ENCODE results near the gene MICU1.

MICU1 gene

GRCh38 chr10:72426986-72427385 lies 198.9 kb downstream of the MICU1 start:
- Histone ChIP-seq H3K9me3 (ENCODE audit: severe bottlenecking) (no peaks in the 10 kb centered on the region), H3K27me3 (ENCODE audit: insufficient read depth, poor library complexity, severe bottlenecking) (no peaks in the 10 kb centered on the region), H3K4me3 (ENCODE audit: severe bottlenecking) (no peak overlapping the region), H3K27ac (ENCODE audit: poor library complexity, severe bottlenecking) (no peak overlapping the region), H3K36me3 (ENCODE audit: low read depth) (no peaks in the 10 kb centered on the region), H3K4me1 (ENCODE audit: insufficient read depth, poor library complexity, severe bottlenecking) (no peaks in the 10 kb centered on the region)
- no peak for TF ChIP-seq CTCF (IDR thresholded peaks at IDR 0.05; ENCODE audit: poor library complexity, severe bottlenecking)
- DNase-seq (ENCODE audit: low spot score) (no peak), ATAC-seq (ENCODE audit: low read depth) (no peak)

GRCh38 chr10:72425133-72425532 lies 200.7 kb downstream of the MICU1 start:
- no peaks in the 10 kb centered on the region for H3K4me1 ChIP-seq (ENCODE audit: insufficient read depth, poor library complexity, severe bottlenecking)
- TF ChIP-seq CTCF (IDR thresholded peaks at IDR 0.05; ENCODE audit: poor library complexity, severe bottlenecking): no peak
- ATAC-seq (ENCODE audit: low read depth) (no peak), DNase-seq (ENCODE audit: low spot score) (no peak)
- H3K27me3 ChIP-seq (ENCODE audit: insufficient read depth, poor library complexity, severe bottlenecking): no peaks in the 10 kb centered on the region
- H3K4me3 ChIP-seq (ENCODE audit: severe bottlenecking): no peak overlapping the region
- H3K36me3 ChIP-seq (ENCODE audit: low read depth): no peaks in the 10 kb centered on the region
- H3K27ac ChIP-seq (ENCODE audit: poor library complexity, severe bottlenecking): no peak overlapping the region
- H3K9me3 ChIP-seq (ENCODE audit: severe bottlenecking): no peaks in the 10 kb centered on the region

GRCh38 chr10:72424561-72424960 lies 201.3 kb downstream of the MICU1 start:
- Histone ChIP-seq H3K4me1 (ENCODE audit: insufficient read depth, poor library complexity, severe bottlenecking) (no peaks in the 10 kb centered on the region), H3K27me3 (ENCODE audit: insufficient read depth, poor library complexity, severe bottlenecking) (no peaks in the 10 kb centered on the region), H3K4me3 (ENCODE audit: severe bottlenecking) (no peak overlapping the region), H3K27ac (ENCODE audit: poor library complexity, severe bottlenecking) (no peak overlapping the region), H3K36me3 (ENCODE audit: low read depth) (no peaks in the 10 kb centered on the region), H3K9me3 (ENCODE audit: severe bottlenecking) (no peaks in the 10 kb centered on the region)
- DNase-seq (ENCODE audit: low spot score) (no peak), ATAC-seq (ENCODE audit: low read depth) (no peak)
- TF ChIP-seq CTCF (IDR thresholded peaks at IDR 0.05; ENCODE audit: poor library complexity, severe bottlenecking): no peak

GRCh38 chr10:72423426-72423825 lies 202.5 kb downstream of the MICU1 start:
- no peak overlapping the region for H3K4me3 ChIP-seq (ENCODE audit: severe bottlenecking)
- no peaks in the 10 kb centered on the region for H3K9me3 ChIP-seq (ENCODE audit: severe bottlenecking)
- no peak overlapping the region for H3K27ac ChIP-seq (ENCODE audit: poor library complexity, severe bottlenecking)
- no peaks in the 10 kb centered on the region for H3K36me3 ChIP-seq (ENCODE audit: low read depth)
- ATAC-seq (ENCODE audit: low read depth) (no peak), DNase-seq (ENCODE audit: low spot score) (no peak)
- H3K4me1 ChIP-seq (ENCODE audit: insufficient read depth, poor library complexity, severe bottlenecking): no peaks in the 10 kb centered on the region
- H3K27me3 ChIP-seq (ENCODE audit: insufficient read depth, poor library complexity, severe bottlenecking): no peaks in the 10 kb centered on the region
- TF ChIP-seq CTCF (IDR thresholded peaks at IDR 0.05; ENCODE audit: poor library complexity, severe bottlenecking): no peak

- Histone ChIP-seq H3K4me3 (ENCODE audit: severe bottlenecking) (no peak overlapping the region), H3K27ac (ENCODE audit: poor library complexity, severe bottlenecking) (no peak overlapping the region), H3K4me1 (ENCODE audit: insufficient read depth, poor library complexity, severe bottlenecking) (no peaks in the 10 kb centered on the region), H3K27me3 (ENCODE audit: insufficient read depth, poor library complexity, severe bottlenecking) (no peaks in the 10 kb centered on the region), H3K36me3 (ENCODE audit: low read depth) (no peaks in the 10 kb centered on the region), H3K9me3 (ENCODE audit: severe bottlenecking) (no peaks in the 10 kb centered on the region)
- ATAC-seq (ENCODE audit: low read depth) (no peak), DNase-seq (ENCODE audit: low spot score) (no peak)
- no peak for TF ChIP-seq CTCF (IDR thresholded peaks at IDR 0.05; ENCODE audit: poor library complexity, severe bottlenecking)
These were observed 203.9 kb downstream of the MICU1 start for GRCh38 chr10:72421885-72422540.
